SIG-M5 (cell line): Measurements from ENCODE around the gene CCDC57.
"Not testable (repeated sequence)": the region's sequence is repeated elsewhere in the genome, so short reads cannot be mapped to it uniquely, and the experiment has no call there.

Experiments
- DNase-seq: peaks from one replicate; lab custom pipeline; 2025; lab: John Stamatoyannopoulos, UW

CCDC57 gene

GRCh38 chr17:82152556-82153294, 59.9 kb downstream of the CCDC57 start:
- no peak for DNase-seq

DNA sequence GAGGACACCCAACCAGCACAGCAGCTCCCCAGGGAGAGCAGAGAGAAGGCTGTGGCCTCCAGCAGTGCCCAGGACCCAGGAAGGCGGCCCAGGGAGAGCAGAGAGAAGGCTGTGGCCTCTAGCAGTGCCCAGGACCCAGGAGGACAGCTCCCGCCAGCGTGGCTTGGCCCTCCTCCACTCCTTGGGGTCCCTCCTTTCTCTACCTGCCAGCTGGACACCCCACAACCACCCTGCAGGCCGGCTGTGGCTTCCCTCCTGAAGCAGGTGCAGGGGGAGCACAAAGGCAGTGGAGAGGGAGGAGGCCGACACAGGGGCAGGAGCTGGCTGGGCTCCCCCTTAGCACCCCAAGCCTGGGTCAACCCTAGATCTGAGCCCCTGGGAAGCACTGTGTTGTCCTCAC, 60.5 kb downstream of the CCDC57 start:
- no peak for DNase-seq

- no peak for DNase-seq
Measured at GRCh38 chr17:82151106-82151957, 61.3 kb downstream of the CCDC57 start.

DNA sequence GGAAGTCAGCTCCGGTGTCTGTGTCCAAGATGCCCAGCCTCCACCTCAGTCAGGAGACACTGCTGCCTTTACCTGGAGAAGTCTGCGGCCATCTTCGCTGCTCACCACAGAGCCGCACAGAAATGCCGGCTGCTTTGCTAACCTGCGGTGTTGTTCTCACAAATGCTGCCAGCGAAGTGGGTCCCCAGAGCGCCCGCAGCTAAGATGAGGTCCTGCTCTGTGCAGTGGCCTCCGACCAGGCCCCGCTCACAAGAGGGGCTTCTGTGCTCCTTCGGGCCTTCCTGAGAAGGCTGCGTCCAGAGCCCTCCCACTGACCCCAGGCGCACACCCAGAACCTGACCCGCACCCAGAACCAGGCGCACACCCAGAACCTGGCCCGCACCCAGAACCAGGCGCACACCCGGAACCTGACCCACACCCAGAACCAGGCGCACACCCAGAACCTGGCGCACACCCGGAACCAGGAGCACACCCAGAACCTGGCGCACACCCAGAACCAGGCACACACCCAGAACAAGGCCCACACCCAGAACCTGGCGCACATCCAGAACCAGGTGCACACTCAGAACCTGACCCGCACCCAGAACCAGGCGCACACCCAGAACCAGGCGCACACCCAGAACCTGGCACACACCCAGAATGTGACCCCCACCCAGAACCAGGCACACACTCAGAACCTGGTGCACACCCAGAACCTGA, 63.1 kb downstream of the CCDC57 start:
- no peak for DNase-seq

DNA sequence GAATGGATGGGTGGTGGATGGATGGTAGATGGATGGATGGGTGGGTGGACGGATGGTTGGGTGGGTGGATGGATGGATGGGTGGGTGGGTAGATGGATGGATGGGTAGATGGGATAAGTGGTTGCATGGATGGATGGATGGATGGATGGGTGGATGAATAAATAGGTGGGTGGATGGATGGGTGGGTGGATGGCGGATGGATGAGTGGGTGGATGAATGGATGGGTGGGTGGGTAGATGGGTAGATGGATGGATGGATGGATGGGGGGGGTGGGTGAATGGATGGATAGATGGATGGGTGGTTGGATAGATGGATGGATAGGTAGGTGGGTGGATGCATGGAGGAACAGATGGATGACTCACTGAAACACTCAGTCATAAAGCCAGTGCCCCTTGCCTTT, 63.6 kb downstream of the CCDC57 start:
- DNase-seq, result no peak

DNA sequence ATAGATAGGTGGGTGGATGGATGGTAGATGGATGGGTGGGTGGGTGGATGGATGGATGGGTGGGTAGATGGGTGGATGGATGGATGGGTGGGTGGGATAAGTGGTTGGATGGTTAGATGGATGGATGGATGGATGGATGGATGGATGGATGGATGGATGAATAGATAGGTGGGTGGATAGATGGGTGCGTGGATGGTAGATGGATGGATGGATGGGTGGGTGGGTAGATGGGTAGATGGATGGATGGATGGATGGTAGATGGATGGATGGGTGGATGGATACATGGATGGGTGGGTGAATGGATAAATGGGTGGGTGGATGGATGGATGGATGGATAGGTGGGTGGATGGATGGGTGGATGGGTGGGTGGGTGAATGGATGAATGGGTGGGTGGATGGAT, 64.6 kb downstream of the CCDC57 start:
- no peak for DNase-seq

DNA sequence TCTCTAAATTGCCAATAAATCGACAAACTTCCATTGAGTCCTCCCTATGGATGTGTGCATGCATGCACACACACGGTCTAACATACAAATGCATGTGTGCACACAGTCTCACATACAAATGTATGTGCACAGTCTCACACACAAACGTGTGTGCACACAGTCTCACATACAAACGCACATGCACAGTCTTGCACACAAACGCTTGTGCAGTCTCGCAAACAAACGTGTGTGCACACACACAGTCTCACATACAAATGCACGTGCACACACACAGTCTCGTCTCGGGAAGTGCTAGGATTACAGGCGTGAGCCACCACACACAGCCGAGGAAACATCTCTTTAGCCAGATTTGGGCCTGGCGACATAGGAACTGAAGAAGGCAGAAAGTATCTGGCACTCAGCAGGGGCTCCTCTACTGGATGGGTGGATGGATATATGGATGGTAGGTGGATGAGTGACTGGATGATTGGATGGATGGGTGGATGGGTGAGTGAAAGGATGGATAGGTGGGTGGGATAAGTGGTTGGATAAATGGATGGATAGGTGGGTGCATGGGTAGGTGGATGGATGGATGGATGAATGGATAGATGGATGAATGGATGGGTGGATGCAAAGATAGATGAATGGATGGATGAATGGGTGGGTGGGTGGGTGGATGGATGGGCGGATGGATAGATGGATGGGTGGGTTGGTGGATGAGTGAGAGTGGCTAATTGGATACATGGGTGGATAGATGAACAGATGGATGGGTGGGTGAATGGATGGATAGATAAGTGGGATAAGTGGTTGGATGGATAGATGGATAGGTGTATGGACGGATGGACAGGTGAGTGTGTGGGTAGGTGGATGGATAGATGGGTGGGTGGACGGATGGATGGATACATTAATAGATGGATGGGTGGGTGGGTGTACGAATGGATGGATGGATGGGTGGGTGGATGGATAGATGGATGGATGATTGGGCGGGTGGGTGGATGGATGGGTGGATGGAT, 65.7 kb downstream of the CCDC57 start:
- no peak for DNase-seq

DNA sequence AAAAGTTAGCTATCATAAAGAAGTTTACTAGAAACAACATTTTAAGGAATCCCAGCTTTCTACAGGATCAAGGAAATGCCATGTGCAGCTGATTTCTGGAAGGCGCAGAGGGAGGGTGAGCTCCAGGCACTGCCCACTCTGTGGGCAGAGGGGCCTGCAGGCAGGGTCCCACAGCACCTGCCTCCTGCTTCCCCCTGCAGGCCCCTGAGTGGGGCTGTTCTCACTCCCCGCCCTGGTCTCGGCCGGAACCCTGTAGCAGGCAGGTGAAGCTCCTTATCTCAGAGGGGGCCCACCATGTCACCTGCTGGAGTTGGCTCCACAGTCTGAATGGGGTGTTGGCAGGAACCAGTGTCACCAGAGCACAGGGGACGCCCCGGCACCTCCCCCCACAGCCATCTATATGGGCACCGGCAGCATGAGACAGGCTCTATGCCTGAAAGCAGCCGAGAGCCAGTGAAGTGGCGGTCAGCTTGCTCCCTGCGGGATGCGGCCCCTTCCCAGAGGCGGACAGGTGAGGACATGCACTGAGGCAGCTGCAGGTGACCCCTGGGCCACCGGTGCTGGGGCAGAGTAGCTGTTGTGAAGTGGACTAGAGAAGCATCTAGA, 67.0 kb downstream of the CCDC57 start:
- no peak for DNase-seq

DNA sequence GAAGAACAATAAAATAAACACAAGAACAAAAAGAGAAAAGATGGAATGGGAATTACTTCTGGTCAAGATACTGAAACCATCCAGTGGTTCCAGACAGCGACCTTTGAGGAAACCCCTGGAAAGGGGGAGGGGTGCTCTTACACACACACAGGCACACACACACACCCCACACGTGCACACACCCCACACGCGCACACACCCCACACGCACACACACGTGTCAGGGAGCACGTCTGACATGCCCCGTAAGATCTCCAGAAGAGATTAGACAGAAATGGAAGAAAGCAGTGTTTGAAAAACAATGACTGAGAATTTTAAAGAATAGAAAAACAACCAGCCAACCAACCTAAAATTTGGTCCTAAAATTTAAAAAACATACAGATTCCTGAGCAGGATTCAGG, 69.3 kb downstream of the CCDC57 start:
- no peak for DNase-seq

GRCh38 chr17:82139961-82140360, 72.7 kb downstream of the CCDC57 start:
- DNase-seq, result not testable (repeated sequence)

DNA sequence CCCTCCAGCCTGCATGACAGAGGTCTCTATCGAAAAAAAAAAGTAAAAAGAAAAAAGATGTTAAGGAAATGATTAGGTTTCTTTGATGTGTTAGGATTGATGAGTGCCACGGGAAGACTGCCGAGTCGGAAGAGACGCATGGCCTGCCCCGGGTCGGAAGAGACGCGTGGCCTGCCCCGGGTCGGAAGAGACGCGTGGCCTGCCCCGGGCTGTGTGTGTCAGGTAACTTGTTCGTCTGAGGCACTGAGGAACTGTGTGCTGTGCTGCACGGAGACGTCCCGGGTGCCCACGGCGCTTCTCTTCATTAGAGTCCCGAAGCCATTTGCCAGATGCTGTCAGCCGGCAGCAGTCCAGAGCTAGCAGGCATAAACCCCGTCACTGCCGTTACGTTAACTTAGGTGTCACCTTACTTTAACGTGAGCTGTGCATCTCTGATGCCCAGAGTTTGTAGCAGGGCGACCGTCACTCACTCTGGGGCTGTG, 74.1 kb downstream of the CCDC57 start:
- DNase-seq, result no peak

DNA sequence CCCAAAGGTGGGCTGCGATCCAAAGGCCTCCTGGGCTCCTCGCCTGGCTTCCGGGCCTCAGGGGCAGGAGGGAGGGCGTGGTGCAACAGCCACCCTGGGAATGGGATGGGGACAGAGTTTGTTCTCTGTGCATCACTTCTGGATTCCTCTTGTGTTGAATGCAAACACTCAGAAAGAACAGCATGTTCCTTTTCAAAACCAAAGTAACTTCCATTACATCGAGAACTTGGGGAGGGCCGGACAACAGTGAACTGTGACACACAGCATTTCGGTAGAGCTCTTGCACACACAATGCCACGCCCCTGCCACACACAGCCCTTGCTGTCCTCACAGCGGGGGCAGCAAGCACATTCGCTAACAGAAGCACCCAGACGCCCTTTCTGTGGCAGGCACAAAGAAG, 78.5 kb downstream of the CCDC57 start:
- DNase-seq, result no peak

- DNase-seq, result not testable (repeated sequence)
Measured at GRCh38 chr17:82133166-82133953, 79.3 kb downstream of the CCDC57 start.

GRCh38 chr17:82129095-82129494, 83.5 kb downstream of the CCDC57 start:
- no peak for DNase-seq

GRCh38 chr17:82128287-82128686, 84.4 kb downstream of the CCDC57 start:
- no peak for DNase-seq

- no peak for DNase-seq
Measured at GRCh38 chr17:82127704-82128103, 84.9 kb downstream of the CCDC57 start.

DNA sequence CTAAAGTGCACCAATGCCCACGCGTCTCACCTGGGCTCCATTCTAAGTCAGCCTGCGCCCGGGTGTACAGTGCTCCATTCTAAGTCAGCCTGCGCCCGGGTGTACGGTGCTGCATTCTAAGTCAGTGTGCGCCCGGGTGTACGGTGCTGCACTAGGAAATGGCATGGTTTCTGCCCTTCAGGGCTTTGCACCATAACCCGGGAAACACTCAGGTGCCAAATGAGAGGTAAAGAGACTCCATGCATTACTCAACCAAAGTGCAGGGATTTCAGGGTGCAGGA, 85.4 kb downstream of the CCDC57 start:
- DNase-seq, result no peak

- DNase-seq, result no peak
Measured at GRCh38 chr17:82126556-82127314, 85.9 kb downstream of the CCDC57 start.

- no peak for DNase-seq
Measured at GRCh38 chr17:82124101-82124500, 88.5 kb downstream of the CCDC57 start.
